A549 (cell line): ENCODE measurements around the gene HOXA5. TPM values are rescaled to one million over a fixed set of nuclear protein-coding genes. Genes with fewer than 3 reads are reported as not detected.
A peak's percentile ranks its signal among the peaks of the same experiment; 100 is the strongest.

Source experiments
- ATAC-seq, 2 experiments: fragments of 200-7000 bp in 1 of 2; fragments of >200 bp in 1 of 2; cut with Nextera tagmentation in 1 of 2; cut with Tn5 transposase in 1 of 2; 3 replicates each; pipeline versions ENCODE4 v1.8.0 to v1.9.1; 2018 to 2020; ENCODE audit warnings: mild to moderate bottlenecking in 1 of 2, moderate library complexity in 1 of 2
- CTCF ChIA-PET: fragments of 300-600 bp; sonication (Branson Sonifier 250); formaldehyde crosslinking; extraction: SDS; loops from one replicate; lab custom pipeline; 2021; ENCODE audit warnings: antibody characterized with exemption, inconsistent platforms; lab: Yijun Ruan, JAX
- POLR2A ChIA-PET: fragments of 350-600 bp; formaldehyde crosslinking; extraction: SDS; loops from one replicate; lab custom pipeline; 2021; ENCODE audit warnings: antibody characterized with exemption, inconsistent platforms; lab: Yijun Ruan, JAX
- DNase-seq, 2 experiments: peaks; one replicate each; pipeline versions ENCODE4 v3.0.0 to v3.0.0-alpha.2; 2011 to 2016; ENCODE audit warnings: low read depth in 1 of 2, low spot score in 1 of 2
- FAIRE-seq: peaks from 2 replicates; lab custom pipeline; 2011; peaks lifted over from hg19 to GRCh38; lab: Jason Lieb, UNC
- H3K27ac ChIP-seq, 2 experiments: fragments of >200 bp; sonication (Bioruptor Twin); formaldehyde crosslinking; 3 replicates each; pipeline ENCODE4 v1.5.1; 2016 to 2017
- H3K4me1 ChIP-seq: fragments of >200 bp; sonication (Bioruptor Twin); formaldehyde crosslinking; 3 replicates; pipeline ENCODE4 v1.6.1; 2016
- H3K4me2 ChIP-seq: fragments of >200 bp; sonication (Bioruptor Twin); formaldehyde crosslinking; 3 replicates; pipeline ENCODE4 v1.6.1; 2016
- H3K4me3 ChIP-seq: fragments of >200 bp; sonication (Bioruptor Twin); formaldehyde crosslinking; 3 replicates; pipeline ENCODE4 v1.5.1; 2016
- H3K9me3 ChIP-seq: fragments of >200 bp; sonication (Bioruptor Twin); formaldehyde crosslinking; 3 replicates; pipeline ENCODE4 v1.6.1; 2016
- ATOH8 ChIP-seq: fragments of 250-450 bp; sonication (Bioruptor Pico); IDR thresholded peaks from 2 replicates; pipeline ENCODE4 v1.5.0; 2020; ENCODE audit warnings: low read depth, mild to moderate bottlenecking, moderate library complexity
- CBX2 ChIP-seq: fragments of 200-600 bp; sonication (generic); IDR thresholded peaks from 2 replicates; pipeline ENCODE4 v1.6.1; 2016; ENCODE audit warnings: low read depth, mild to moderate bottlenecking, borderline replicate concordance
- CBX8 ChIP-seq: fragments of 200-600 bp; sonication (generic); IDR thresholded peaks from 2 replicates; pipeline ENCODE4 v1.6.1; 2016
- CTCF ChIP-seq: fragments of >200 bp; sonication (Bioruptor Twin); formaldehyde crosslinking; IDR thresholded peaks from 3 replicates; pipeline ENCODE4 v1.5.1; 2016
- ESRRA ChIP-seq: fragments of 150-350 bp; IDR thresholded peaks from 2 replicates; pipeline ENCODE4 v1.6.1; 2014; ENCODE audit warnings: mild to moderate bottlenecking, low read length, borderline replicate concordance
- FOXS1 ChIP-seq: fragments of 250-450 bp; sonication (Bioruptor Pico); IDR thresholded peaks from 2 replicates; pipeline ENCODE4 v1.5.0; 2020; ENCODE audit warnings: mild to moderate bottlenecking, moderate library complexity
- HEYL ChIP-seq: fragments of 250-450 bp; sonication (Bioruptor Pico); IDR thresholded peaks from 2 replicates; pipeline ENCODE4 v1.8.0; 2021; ENCODE audit warnings: mild to moderate bottlenecking, moderate library complexity
- HMGXB4 ChIP-seq: fragments of 250-450 bp; sonication (Bioruptor Pico); IDR thresholded peaks from 2 replicates; pipeline ENCODE4 v1.5.0; 2021; ENCODE audit warnings: mild to moderate bottlenecking, moderate library complexity, borderline replicate concordance
- HOXA7 ChIP-seq: fragments of 250-450 bp; sonication (Bioruptor Pico); IDR thresholded peaks from 2 replicates; pipeline ENCODE4 v1.5.0; 2020; ENCODE audit warnings: mild to moderate bottlenecking, moderate library complexity
- JUN ChIP-seq, 2 experiments: fragments of >200 bp; sonication (Bioruptor Twin); formaldehyde crosslinking; IDR thresholded peaks; 2 replicates in 1 of 2; 3 replicates in 1 of 2; pipeline ENCODE4 v1.6.1; 2016 to 2017
- JUNB ChIP-seq: fragments of >200 bp; sonication (Bioruptor Twin); formaldehyde crosslinking; IDR thresholded peaks from 2 replicates; pipeline ENCODE4 v1.6.1; 2016
- MYC ChIP-seq: IDR thresholded peaks from 2 replicates; pipeline ENCODE4 v1.6.1; 2012; ENCODE audit warnings: mild to moderate bottlenecking, inconsistent platforms, low read length, improper control_type of control experiment, borderline replicate concordance
- SREBF2 ChIP-seq: fragments of 450-650 bp; IDR thresholded peaks from 2 replicates; pipeline ENCODE4 v1.6.1; 2014; ENCODE audit warnings: mild to moderate bottlenecking, moderate library complexity
- TFCP2L1 ChIP-seq: fragments of 250-450 bp; sonication (Bioruptor Pico); IDR thresholded peaks from 2 replicates; pipeline ENCODE4 v1.5.0; 2021; ENCODE audit warnings: mild to moderate bottlenecking
- TP53 ChIP-seq: fragments of 250-450 bp; sonication (Bioruptor Pico); IDR thresholded peaks from 2 replicates; pipeline ENCODE4 v1.5.0; 2021; ENCODE audit warnings: mild to moderate bottlenecking, moderate library complexity
- WGBS: methylation state at CpG from one replicate; pipeline ENCODE4 v1.1.6; 2017; ENCODE audit errors: missing lambda C conversion rate; 5-methylcytosine and 5-hydroxymethylcytosine counted together
- polyA plus RNA-seq, 4 experiments: library from polyadenylated mRNA; depleted of rRNA in 3 of 4; stranded (reverse); fragments of >200 nt; fragmentation: RNase III in 1 of 4; extraction: RNeasy Plus Mini Kit Qiagen cat#74134 plus additional on column Dnase treatment in 1 of 4; gene quantifications; 2 replicates in 3 of 4; 3 replicates in 1 of 4; pipeline ENCODE4 v1.2.3, GENCODE V29; 2011 to 2017

HOXA5 gene
- polyA plus RNA-seq, 2 of the 4 experiments (the other 2 are of a cell fraction): 4.0 to 6.5 TPM

- CTCF ChIA-PET: interaction anchor here (1.5 to 6.1 kb wide), 4 partner anchors 8 to 802 kb away, joined by 4 to 47 read pairs (median 20); no protein-coding TSS in a partner anchor
- ATAC-seq: no peak
- Histone ChIP-seq H3K9me3 (no peaks in the 10 kb centered on the region), H3K4me2 (no peak overlapping the region), H3K4me1 (peaks cover 4% of the 10 kb centered on the region; the same call in 1 of the 3 replicates), H3K27ac (0 out of 6 replicates have a peak overlapping the region, but pooled peaks of 1 of the 2 experiments have one; percentile 21), H3K4me3 (no peak overlapping the region)
- TF ChIP-seq HEYL: no peak
- no peak for TF ChIP-seq CTCF
- TF ChIP-seq JUN (IDR thresholded peaks at IDR 0.05): no peak
- TF ChIP-seq CBX2: no peak
- no peak for TF ChIP-seq MYC
- no peak for TF ChIP-seq TFCP2L1
- TF ChIP-seq ATOH8: no peak
- POLR2A ChIA-PET: no interaction called here
- DNase-seq: no peak
- WGBS: 93% methylated on average over 8 of the region's 8 CpGs
- no peak for FAIRE-seq
These were observed 27.8 kb upstream of the HOXA5 start for GRCh38 chr7:27171325-27171636.

- Histone ChIP-seq H3K4me2 (peak overlapping the region; percentile 73), H3K27ac (peak overlapping the region; percentile 79 to 93), H3K4me1 (peaks cover 4% of the 10 kb centered on the region; the same call in 1 of the 3 replicates), H3K9me3 (no peaks in the 10 kb centered on the region), H3K4me3 (peak overlapping the region; percentile 55; the same call in 2 of the 3 replicates)
- POLR2A ChIA-PET: interaction anchor here (0.6 kb wide), 1 partner anchor 629 kb away, joined by 3 read pairs; no protein-coding TSS in a partner anchor
- TF ChIP-seq JUNB (no peak), HOXA7 (CRISPR knock-in tag) (no peak), SREBF2 (no peak), FOXS1 (no peak), CBX8 (no peak), HEYL (no peak), HMGXB4 (CRISPR knock-in tag) (no peak)
- FAIRE-seq: peak; percentile 83
- DNase-seq: no peak
- ATAC-seq: no peak
- 89% methylated on average over 11 of the region's 11 CpGs for WGBS
- CTCF ChIA-PET: interaction anchor here (1.5 to 6.1 kb wide), 4 partner anchors 8 to 801 kb away, joined by 4 to 47 read pairs (median 20); no protein-coding TSS in a partner anchor
These were observed 27.2 kb upstream of the HOXA5 start for GRCh38 chr7:27170426-27171324.

- Histone ChIP-seq H3K27ac (peak overlapping the region; percentile 79 to 93), H3K4me1 (peaks cover 4% of the 10 kb centered on the region; the same call in 1 of the 3 replicates), H3K9me3 (no peaks in the 10 kb centered on the region), H3K4me2 (peak overlapping the region; percentile 73), H3K4me3 (peak overlapping the region; percentile 55)
- TF ChIP-seq JUN (IDR thresholded peaks at IDR 0.05) (peak in 1 of 2 experiments; percentile 30; a peak in 1 of 5 replicates), ESRRA (no peak), TP53 (CRISPR knock-in tag) (peak; percentile 45; the same call in 1 of the 2 replicates)
- FAIRE-seq (no peak), ATAC-seq (peak; percentile 70 to 75), DNase-seq (peak in 1 of 2 experiments; percentile 30)
- ChIA-PET CTCF (interaction anchor here (1.5 to 6.1 kb wide), 4 partner anchors 8 to 800 kb away, joined by 4 to 47 read pairs (median 20); no protein-coding TSS in a partner anchor), POLR2A (interaction anchor here (0.6 to 0.8 kb wide), 2 partner anchors 19 to 628 kb away, joined by 3 read pairs; no protein-coding TSS in a partner anchor)
- 43% methylated on average over 34 of the region's 46 CpGs for WGBS
These were observed 26.4 kb upstream of the HOXA5 start for GRCh38 chr7:27169658-27170425.
